H1 (cell line): Measurements from ENCODE around the gene SMIM29.

Experiments used
- KDM5A ChIP-seq: fragments of 200-600 bp; IDR thresholded peaks from 2 replicates; pipeline ENCODE4 v1.7.1; 2012; ENCODE audit warnings: mild to moderate bottlenecking, low read length, inconsistent platforms, mixed read lengths
- PHF8 ChIP-seq: fragments of 200-600 bp; sonication (generic); conservative IDR thresholded peaks from 2 replicates; pipeline ENCODE4 v1.7.1; 2012; ENCODE audit warnings: low read depth, mild to moderate bottlenecking, inconsistent platforms, low read length, moderate library complexity
- POLR2A ChIP-seq, 2 experiments: IDR thresholded peaks; 1 replicate in 1 of 2; 2 replicates in 1 of 2; pipeline ENCODE4 v1.6.1; 2011; ENCODE audit warnings: low read depth in 2 of 2, low read length in 2 of 2, mild to moderate bottlenecking in 2 of 2; ENCODE audit errors: control extremely low read depth in 1 of 2
- TAF1 ChIP-seq: IDR thresholded peaks from 2 replicates; pipeline ENCODE4 v1.6.1; 2011; ENCODE audit warnings: mild to moderate bottlenecking, low read depth, low read length
- TEAD4 ChIP-seq: IDR thresholded peaks from 2 replicates; pipeline ENCODE4 v1.6.1; 2012; ENCODE audit warnings: low read depth, low read length, inconsistent platforms, mixed read lengths
- TF ChIP-seq, protein P1 (sequence below), 3 experiments: IDR thresholded peaks; 1 replicate in 2 of 3; 2 replicates in 1 of 3; pipeline versions ENCODE4 v1.5.1 to v1.6.1; 2011; ENCODE audit warnings: low read length in 3 of 3, mild to moderate bottlenecking in 3 of 3, inconsistent platforms in 2 of 3, low read depth in 1 of 3, moderate library complexity in 1 of 3; ENCODE audit not compliant: insufficient read depth in 1 of 3; ENCODE audit errors: control extremely low read depth in 1 of 3

- TF ChIP-seq TEAD4, result no peak
- TF ChIP-seq, protein P1, sequence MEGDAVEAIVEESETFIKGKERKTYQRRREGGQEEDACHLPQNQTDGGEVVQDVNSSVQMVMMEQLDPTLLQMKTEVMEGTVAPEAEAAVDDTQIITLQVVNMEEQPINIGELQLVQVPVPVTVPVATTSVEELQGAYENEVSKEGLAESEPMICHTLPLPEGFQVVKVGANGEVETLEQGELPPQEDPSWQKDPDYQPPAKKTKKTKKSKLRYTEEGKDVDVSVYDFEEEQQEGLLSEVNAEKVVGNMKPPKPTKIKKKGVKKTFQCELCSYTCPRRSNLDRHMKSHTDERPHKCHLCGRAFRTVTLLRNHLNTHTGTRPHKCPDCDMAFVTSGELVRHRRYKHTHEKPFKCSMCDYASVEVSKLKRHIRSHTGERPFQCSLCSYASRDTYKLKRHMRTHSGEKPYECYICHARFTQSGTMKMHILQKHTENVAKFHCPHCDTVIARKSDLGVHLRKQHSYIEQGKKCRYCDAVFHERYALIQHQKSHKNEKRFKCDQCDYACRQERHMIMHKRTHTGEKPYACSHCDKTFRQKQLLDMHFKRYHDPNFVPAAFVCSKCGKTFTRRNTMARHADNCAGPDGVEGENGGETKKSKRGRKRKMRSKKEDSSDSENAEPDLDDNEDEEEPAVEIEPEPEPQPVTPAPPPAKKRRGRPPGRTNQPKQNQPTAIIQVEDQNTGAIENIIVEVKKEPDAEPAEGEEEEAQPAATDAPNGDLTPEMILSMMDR (IDR thresholded peaks at IDR 0.05; ENCODE audit: control extremely low read depth in 1 of 3, insufficient read depth in 1 of 3, low read depth in 1 of 3, low read length in 3 of 3), result no peak
- TF ChIP-seq KDM5A, result no peak
- TF ChIP-seq TAF1, result no peak
- no peak for TF ChIP-seq POLR2A (IDR thresholded peaks at IDR 0.05; ENCODE audit: control extremely low read depth in 1 of 2, low read depth in 2 of 2, low read length in 2 of 2)
- no peak for TF ChIP-seq PHF8
Observed at GRCh38 chr6:34213772-34214171, 35.0 kb downstream of the SMIM29 start.
